ENCODE results near the gene KLK14.

KLK14 gene

DNA sequence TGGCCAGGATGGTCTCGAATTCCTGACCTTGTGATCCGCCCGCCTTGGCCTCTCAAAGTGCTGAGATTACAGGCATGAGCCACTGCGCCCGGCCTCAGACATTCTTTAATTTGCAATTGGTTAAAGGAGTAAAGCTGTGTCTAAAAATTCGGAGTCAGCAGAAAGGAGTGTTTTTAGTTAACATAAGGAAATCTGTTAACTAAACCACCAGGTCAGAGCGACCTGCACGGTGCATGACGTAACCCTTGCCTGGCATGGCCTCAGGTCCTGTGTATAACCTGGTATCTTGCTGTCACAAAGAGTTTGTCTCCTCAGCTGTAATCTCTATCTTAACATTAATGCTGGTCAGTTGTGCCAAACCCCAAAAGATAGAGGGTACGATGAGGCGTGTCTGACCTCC, 38.4 kb downstream of the KLK14 start:
- DNase-seq (ENCODE audit: low read depth in 3 of 3): no peak

DNA sequence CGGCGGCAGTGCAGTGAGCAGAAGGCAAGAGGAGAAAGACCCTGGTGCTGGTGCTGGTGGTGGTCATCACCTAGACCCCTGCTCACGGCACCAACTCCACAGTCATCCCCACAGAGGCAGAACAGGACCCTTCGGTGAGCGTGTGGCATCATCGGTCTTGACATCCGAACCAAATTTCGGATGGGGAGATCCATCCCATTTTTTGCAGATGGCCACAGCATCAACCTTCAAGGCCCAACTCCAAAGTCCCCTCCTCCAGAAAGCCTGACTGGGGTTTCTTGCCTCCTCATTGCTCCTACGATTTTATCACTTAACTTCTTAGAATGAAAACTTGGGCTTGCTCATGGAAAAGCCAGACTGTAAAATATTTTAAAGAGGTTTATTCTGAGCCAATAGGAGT, 39.2 kb downstream of the KLK14 start:
- no peak for DNase-seq (ENCODE audit: low read depth in 3 of 3)

DNA sequence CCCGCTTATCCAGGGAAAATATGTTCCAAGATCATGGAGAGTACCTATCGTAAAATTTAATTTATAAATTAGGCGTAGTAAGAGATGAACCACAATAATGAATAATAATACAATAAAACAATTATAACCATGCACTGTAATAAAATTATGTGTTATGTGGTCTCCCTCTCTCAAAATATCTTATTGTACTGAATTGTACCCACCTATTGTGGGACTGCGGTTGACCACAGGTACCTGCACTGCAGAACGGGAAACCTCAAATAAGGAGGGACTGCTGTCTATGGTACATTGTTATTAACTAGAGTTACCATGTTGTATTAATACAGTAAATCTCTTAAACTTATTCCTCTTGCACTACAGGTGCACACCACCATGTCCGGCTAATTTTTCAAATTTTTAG, 42.5 kb downstream of the KLK14 start:
- DNase-seq (ENCODE audit: low read depth in 3 of 3): no peak

DNA sequence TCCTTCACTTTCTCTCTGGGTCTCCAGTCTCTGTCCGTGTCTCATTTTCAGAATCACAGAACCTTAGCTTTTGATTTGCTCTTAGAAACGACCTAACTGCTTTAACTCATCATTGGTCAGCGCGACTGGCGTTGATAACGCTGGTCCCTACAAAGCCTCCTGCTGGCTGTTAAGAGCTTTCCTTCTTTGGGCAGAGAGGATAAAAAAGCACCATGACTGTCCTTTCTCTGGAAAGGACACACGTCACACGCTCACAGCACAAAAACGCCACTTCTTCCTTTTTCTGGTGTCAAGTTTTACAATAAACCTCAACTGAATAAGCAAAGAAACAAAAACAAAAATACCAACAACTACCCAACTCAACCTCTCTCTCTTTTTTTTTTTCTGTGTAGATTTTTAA, 46.2 kb downstream of the KLK14 start:
- DNase-seq (ENCODE audit: low read depth in 3 of 3): no peak

DNA sequence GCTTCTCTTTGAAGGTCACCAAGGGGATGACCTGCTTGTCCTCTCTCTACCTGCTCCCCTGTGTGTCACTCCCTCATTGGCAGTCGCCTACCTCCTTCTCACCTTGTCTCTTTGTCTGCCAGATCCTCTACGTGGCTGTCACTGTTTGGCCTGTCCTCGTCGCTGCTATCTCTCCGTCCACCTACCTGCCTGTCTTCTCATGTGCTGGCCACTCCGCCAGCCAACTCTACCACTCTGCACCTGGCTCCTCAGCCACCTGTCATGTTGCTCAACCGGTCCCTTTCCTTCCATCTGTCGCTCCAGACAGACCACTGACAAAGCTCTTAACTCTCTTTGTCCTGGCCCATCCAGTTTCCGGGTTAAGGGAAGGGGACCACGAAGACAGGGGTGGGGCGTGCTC, 48.0 kb downstream of the KLK14 start, which contains the start of gene KLK12:
KLK12 (minus strand) TSS at position 299 of the 400 bp plus-strand sequence. CDS start 381 bp downstream, outside the sequence.
- no peak for DNase-seq (ENCODE audit: low read depth in 3 of 3)

DNA sequence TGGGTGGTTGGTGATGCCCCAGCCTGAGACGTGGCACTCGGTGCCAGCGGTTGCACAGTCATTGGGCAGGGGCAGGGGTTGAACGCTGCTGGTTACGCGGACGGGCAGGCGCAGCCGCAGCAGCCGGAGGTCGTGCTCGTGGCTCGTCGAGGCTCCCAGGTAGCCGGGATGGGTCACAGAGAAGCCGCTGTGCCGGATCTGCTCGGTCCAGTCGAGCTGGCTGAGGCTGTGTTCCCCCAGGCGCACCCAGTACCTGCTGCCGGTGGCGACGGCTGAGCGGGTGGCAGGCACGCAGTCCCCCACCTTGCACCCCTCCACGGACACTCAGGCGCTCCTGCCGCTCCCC, 50.8 kb downstream of the KLK14 start:
- DNase-seq (ENCODE audit: low read depth in 3 of 3): no peak

DNA sequence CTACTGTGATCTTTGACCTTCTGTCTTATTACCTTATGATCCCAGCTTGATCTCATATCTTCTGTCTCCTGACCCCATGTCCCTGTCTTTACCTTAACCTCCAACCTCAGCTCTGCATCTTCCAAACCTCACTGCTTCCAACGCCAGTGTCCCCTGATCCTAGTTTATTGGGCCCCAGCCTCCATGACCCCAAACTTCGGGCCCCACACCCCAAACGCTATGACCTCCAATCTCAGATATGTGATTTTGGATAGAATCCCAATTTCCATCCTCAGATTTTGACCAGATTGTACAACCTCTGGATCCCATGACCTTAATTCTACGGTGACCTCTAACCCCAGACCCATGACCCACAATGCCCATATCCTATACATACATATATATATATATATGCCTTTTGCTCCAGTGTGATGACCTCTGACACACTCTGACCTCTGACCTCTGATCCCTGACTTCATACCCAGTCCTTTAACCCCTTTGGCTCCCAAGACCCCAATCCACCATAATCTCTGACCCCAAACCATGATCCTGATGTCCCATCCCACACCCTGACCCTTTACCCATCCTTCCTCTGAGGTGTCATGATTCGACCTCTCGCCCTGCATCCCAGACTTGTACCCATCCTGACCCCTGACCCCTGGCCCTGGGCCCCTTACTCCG, 51.3 kb downstream of the KLK14 start:
- DNase-seq (ENCODE audit: low read depth in 3 of 3): no peak

DNA sequence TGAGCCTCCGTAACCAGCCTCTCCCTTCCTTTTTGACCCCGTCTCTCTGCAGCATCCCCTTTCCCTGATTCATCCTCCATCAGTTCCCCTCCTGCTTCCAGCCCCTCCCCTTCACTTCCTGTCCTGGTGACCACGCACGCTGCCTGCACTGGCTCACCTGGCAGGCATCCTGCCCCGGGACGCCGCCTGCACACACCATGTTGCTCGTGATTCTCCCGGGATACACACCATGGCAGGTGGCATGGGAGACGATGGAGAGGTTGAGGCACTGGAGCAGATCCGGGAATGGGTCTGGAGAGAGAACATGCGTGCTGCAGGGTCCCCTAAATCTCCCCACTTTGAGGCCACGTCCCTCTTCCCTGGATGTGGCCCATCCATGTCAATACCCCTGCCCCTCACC, 52.1 kb downstream of the KLK14 start:
- DNase-seq (ENCODE audit: low read depth in 3 of 3): no peak

DNA sequence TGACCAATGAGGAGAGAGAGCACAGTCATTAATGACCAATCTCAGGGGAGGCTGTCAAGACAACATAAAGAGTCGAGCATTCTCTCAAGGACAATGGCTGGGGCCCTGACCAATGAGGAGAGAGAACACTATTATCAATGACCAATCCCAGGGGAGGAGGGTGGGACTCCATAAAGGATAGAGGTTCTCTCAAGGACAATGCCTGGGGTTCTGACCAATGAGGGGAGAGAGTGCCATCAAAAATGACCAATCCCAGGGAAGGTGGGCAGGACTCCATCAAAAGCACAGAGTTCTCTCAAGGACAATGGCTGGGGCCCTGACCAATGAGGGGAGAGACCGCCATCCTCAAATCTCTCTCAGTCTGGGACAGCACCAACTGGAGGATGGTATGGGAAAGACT, 53.0 kb downstream of the KLK14 start:
- no peak for DNase-seq (ENCODE audit: low read depth in 3 of 3)
